AG10803 (cell line): ENCODE data around the gene RNF166.

Source experiments
- DNase-seq: peaks from one replicate; pipeline ENCODE4 v3.0.0; 2010; ENCODE audit warnings: low read depth
- H3K4me3 ChIP-seq: 2 replicates; pipeline ENCODE4 v1.5.1; 2011; ENCODE audit warnings: mild to moderate bottlenecking, low read length, control low read depth
- CTCF ChIP-seq: conservative IDR thresholded peaks from 2 replicates; pipeline ENCODE4 v1.5.1; 2011; ENCODE audit warnings: mild to moderate bottlenecking, low read length, control low read depth, inconsistent platforms

The RNF166 gene

GRCh38 chr16:88743693-88744576 lies 37.7 kb upstream of the RNF166 start:
- peak; percentile 58 for DNase-seq
- TF ChIP-seq CTCF, result peak; percentile 79
- no peak overlapping the region for H3K4me3 ChIP-seq

GRCh38 chr16:88742896-88743605 lies 36.8 kb upstream of the RNF166 start:
- no peak overlapping the region for H3K4me3 ChIP-seq
- TF ChIP-seq CTCF, result no peak
- no peak for DNase-seq

- TF ChIP-seq CTCF, result no peak
- DNase-seq, result no peak
- H3K4me3 ChIP-seq, result no peak overlapping the region
These were observed 35.2 kb upstream of the RNF166 start for GRCh38 chr16:88741368-88741767.

- no peak for TF ChIP-seq CTCF
- H3K4me3 ChIP-seq, result no peak overlapping the region
- no peak for DNase-seq
These were observed 34.5 kb upstream of the RNF166 start for GRCh38 chr16:88740727-88741055.

- no peak for TF ChIP-seq CTCF
- H3K4me3 ChIP-seq, result no peak overlapping the region
- no peak for DNase-seq
These were observed 33.9 kb upstream of the RNF166 start for GRCh38 chr16:88739977-88740726.

GRCh38 chr16:88739139-88739976 lies 33.1 kb upstream of the RNF166 start:
- H3K4me3 ChIP-seq, result no peak overlapping the region
- TF ChIP-seq CTCF, result no peak
- DNase-seq, result no peak
